ENCODE measurements around the gene PRF1. TPM values are rescaled to one million over a fixed set of nuclear protein-coding genes. Genes with fewer than 3 reads are reported as not detected.

PRF1 gene
- total RNA-seq, 4 donors from 2014 or later: 0.87 to 6.6 (median 3.7) TPM

- H3K36me3 ChIP-seq: no peaks in the 10 kb centered on the region
- DNase-seq (ENCODE audit: low spot score in 2 of 2): no peak
- H3K27me3 ChIP-seq: no peaks in the 10 kb centered on the region
- no peak overlapping the region for H3K4me3 ChIP-seq
- peaks cover 0 to 6% (median 0%) of the 10 kb centered on the region in 4 donors for H3K4me1 ChIP-seq
- H3K9me3 ChIP-seq: no peaks in the 10 kb centered on the region
- 77 to 84% methylated on average over 16 of the region's 16 CpGs for WGBS, 2 donors
- no peak for TF ChIP-seq EP300 (IDR thresholded peaks at IDR 0.05)
- H3K27ac ChIP-seq: no peak overlapping the region
Measured at GRCh38 chr10:70592746-70593512, 9.6 kb downstream of the PRF1 start.

- DNase-seq (ENCODE audit: low spot score in 2 of 2): no peak
- TF ChIP-seq CTCF (IDR thresholded peaks at IDR 0.05): no peak
- no peak for TF ChIP-seq POLR2A (IDR thresholded peaks at IDR 0.05)
- TF ChIP-seq EP300 (IDR thresholded peaks at IDR 0.05): no peak
- no peaks in the 10 kb centered on the region for H3K9me3 ChIP-seq
- H3K4me1 ChIP-seq: peaks cover 0 to 6% (median 0%) of the 10 kb centered on the region in 4 donors
- 90 to 92% methylated on average over 2 of the region's 2 CpGs for WGBS, 2 donors
- no peak overlapping the region for H3K4me3 ChIP-seq
- no peaks in the 10 kb centered on the region for H3K27me3 ChIP-seq
- no peak overlapping the region for H3K27ac ChIP-seq
- no peaks in the 10 kb centered on the region for H3K36me3 ChIP-seq
Measured at GRCh38 chr10:70592186-70592735, 10.3 kb downstream of the PRF1 start.

GRCh38 chr10:70590655-70591416, 11.7 kb downstream of the PRF1 start:
- Histone ChIP-seq H3K9me3 (no peaks in the 10 kb centered on the region), H3K27ac (no peak overlapping the region), H3K36me3 (no peaks in the 10 kb centered on the region), H3K27me3 (no peaks in the 10 kb centered on the region), H3K4me1 (no peaks in the 10 kb centered on the region), H3K4me3 (no peak overlapping the region)
- 66 to 76% methylated on average over 5 of the region's 5 CpGs for WGBS, 2 donors
- no peak for DNase-seq (ENCODE audit: low spot score in 2 of 2)
- no peak for TF ChIP-seq POLR2A (IDR thresholded peaks at IDR 0.05)

DNA sequence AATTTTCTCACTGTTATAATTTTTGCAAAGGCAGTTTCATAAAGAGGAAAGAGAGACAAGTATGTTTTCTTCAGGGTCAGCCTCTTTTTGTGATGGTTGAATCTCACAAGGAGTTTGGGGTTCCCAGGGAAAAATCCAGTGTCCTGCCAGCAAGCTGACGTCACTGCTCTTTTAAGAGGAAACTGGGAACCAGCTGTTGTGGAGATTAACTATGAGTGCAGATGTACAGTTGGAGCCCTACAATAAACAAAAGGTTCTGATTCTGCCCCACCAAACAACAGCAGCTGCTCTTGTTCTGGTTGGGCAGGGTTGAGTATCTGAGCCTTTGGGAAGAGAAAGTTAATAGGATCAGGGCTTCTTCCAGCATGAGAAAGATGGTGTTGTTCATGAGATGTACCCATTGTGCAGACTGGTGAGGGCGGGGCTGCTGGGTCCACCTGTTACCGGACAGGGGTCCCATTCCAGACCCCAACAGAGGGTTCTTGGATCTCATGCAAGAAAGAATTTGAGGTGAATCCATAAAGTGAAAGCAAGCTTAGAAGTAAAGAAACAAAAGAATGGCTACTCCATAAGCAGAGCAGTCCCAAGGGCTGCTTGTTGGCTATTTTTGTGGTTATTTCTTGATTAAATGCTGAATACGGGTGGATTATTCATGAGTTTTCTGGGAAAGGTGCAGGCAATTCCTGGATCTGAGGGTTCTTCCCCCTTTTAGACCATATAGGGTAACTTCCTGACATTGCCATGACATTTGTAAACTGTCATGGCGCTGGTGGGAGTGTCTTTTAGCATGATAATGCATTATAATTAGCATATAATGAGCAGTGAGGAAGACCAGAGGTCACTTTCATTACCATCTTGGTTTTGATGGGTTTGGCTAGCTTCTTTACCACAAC, 12.5 kb downstream of the PRF1 start:
- no peak for DNase-seq (ENCODE audit: low spot score in 2 of 2)
- no peak overlapping the region for H3K4me3 ChIP-seq
- no peak overlapping the region for H3K27ac ChIP-seq
- H3K4me1 ChIP-seq: peaks cover 0 to 5% (median 2%) of the 10 kb centered on the region in 4 donors
- WGBS, 2 donors: 62 to 66% methylated on average over 5 of the region's 5 CpGs
- H3K36me3 ChIP-seq: no peaks in the 10 kb centered on the region
- no peaks in the 10 kb centered on the region for H3K27me3 ChIP-seq
- no peaks in the 10 kb centered on the region for H3K9me3 ChIP-seq
- TF ChIP-seq EP300 (IDR thresholded peaks at IDR 0.05) (no peak), CTCF (IDR thresholded peaks at IDR 0.05) (no peak), POLR2A (IDR thresholded peaks at IDR 0.05) (no peak)

DNA sequence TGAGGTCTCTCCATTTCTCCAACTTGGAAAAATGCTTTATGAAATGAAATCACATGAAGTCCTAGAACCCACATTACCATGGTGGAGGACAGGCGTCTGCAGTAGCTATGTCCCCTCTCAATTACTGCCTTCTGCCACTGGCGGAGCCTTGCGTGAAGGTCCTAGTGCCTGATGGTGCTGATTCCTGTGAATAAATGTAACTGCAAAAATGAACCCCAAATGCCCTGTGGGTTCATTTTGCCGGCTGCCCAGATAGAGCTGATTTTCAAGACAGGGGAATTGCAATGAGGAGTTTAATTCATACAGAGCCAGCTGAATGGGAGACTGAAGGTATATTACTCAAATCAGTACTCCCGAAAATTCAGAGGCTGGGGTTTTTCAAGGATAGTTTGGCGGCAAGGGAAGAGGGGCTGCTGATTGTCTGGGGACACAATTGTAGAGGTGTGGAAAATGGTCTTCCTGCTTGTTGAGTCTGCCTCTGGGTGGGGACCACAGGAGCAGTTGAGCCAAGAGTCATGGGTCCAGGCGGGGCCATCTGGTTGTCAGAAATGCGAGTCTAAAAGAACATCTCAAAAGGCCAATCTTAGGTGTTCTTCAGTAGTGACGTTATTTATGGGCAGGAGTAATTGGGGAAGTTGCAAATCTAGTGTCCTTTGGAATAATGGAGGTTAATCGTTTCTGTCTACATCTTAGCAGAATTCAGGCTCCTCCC, 13.5 kb downstream of the PRF1 start:
- no peak overlapping the region for H3K27ac ChIP-seq
- DNase-seq (ENCODE audit: low spot score in 2 of 2): no peak
- WGBS, 2 donors: 67 to 70% methylated on average over 9 of the region's 10 CpGs
- peaks cover 0 to 11% (median 5%) of the 10 kb centered on the region in 4 donors for H3K4me1 ChIP-seq
- no peaks in the 10 kb centered on the region for H3K9me3 ChIP-seq
- no peaks in the 10 kb centered on the region for H3K36me3 ChIP-seq
- no peaks in the 10 kb centered on the region for H3K27me3 ChIP-seq
- no peak overlapping the region for H3K4me3 ChIP-seq
- no peak for TF ChIP-seq POLR2A (IDR thresholded peaks at IDR 0.05)
- TF ChIP-seq CTCF (IDR thresholded peaks at IDR 0.05): no peak
- TF ChIP-seq EP300 (IDR thresholded peaks at IDR 0.05): no peak

Data from tibial nerve (tissue), 4 donors.